OCI-LY3 (cell line): Measurements from ENCODE around the gene IGF2BP3.

ENCODE experiments used
- CTCF ChIP-seq: fragments of 200-600, 300-600 bp; sonication (generic); IDR thresholded peaks from 2 replicates; pipeline ENCODE4 v1.5.1; 2014; ENCODE audit warnings: antibody characterized with exemption, low read length, low read depth
- EZH2phosphoT487 ChIP-seq: fragments of 200-600 bp; shearing (Covaris generic); IDR thresholded peaks from 2 replicates; pipeline ENCODE4 v1.6.1; 2018; ENCODE audit warnings: antibody characterized with exemption, mixed run types, low read depth

- no peak for TF ChIP-seq CTCF
- no peak for TF ChIP-seq EZH2phosphoT487
Measured at GRCh38 chr7:23356726-23357125, 113.6 kb downstream of the IGF2BP3 start.
